Keratinocyte (primary cell): ENCODE measurements around the gene TRIP13. TPM values are rescaled to one million over a fixed set of nuclear protein-coding genes. Genes with fewer than 3 reads are reported as not detected.
A peak's percentile ranks its signal among the peaks of the same experiment; 100 is the strongest.
"Not testable (repeated sequence)": the region's sequence is repeated elsewhere in the genome, so short reads cannot be mapped to it uniquely, and the experiment has no call there.

Experiments
- DNase-seq: peaks from one replicate; pipeline ENCODE4 v3.0.0-alpha.2; 2011; ENCODE audit warnings: low read depth, missing footprints, low spot score
- FAIRE-seq: peaks from 2 replicates; lab custom pipeline; 2011; peaks lifted over from hg19 to GRCh38; lab: Jason Lieb, UNC
- H2AFZ ChIP-seq: 2 replicates; pipeline ENCODE4 v1.6.0; 2012; ENCODE audit warnings: low read length, control low read depth, inconsistent platforms; ENCODE audit not compliant: control insufficient read depth
- H3K27ac ChIP-seq: 2 replicates; pipeline ENCODE4 v1.5.1; 2011; ENCODE audit warnings: low read length; ENCODE audit not compliant: control insufficient read depth, insufficient read depth
- H3K27me3 ChIP-seq: 3 replicates; pipeline ENCODE4 v1.6.0; 2011; ENCODE audit warnings: low read length; ENCODE audit not compliant: control insufficient read depth, insufficient read depth; ENCODE audit errors: extremely low read depth
- H3K36me3 ChIP-seq, 2 experiments: 2 replicates in 1 of 2; 3 replicates in 1 of 2; pipeline ENCODE4 v1.5.1; 2011; ENCODE audit warnings: low read length in 2 of 2, mild to moderate bottlenecking in 1 of 2; ENCODE audit not compliant: control insufficient read depth in 2 of 2, insufficient read depth in 2 of 2; ENCODE audit errors: extremely low read depth in 1 of 2
- H3K4me1 ChIP-seq: 3 replicates; pipeline ENCODE4 v1.5.1; 2011; ENCODE audit warnings: low read length; ENCODE audit not compliant: control insufficient read depth, insufficient read depth; ENCODE audit errors: extremely low read depth
- H3K4me2 ChIP-seq: 3 replicates; pipeline ENCODE4 v1.6.0; 2011; ENCODE audit warnings: low read depth, low read length; ENCODE audit not compliant: control insufficient read depth, insufficient read depth; ENCODE audit errors: extremely low read depth
- H3K4me3 ChIP-seq, 3 experiments: fragments of 200-600 bp in 1 of 3; sonication (generic) in 1 of 3; 2 replicates in 2 of 3; 3 replicates in 1 of 3; pipeline ENCODE4 v1.5.1; 2011 to 2016; ENCODE audit warnings: low read length in 3 of 3, mild to moderate bottlenecking in 3 of 3, control low read depth in 2 of 3, inconsistent platforms in 1 of 3, low read depth in 1 of 3, mixed read lengths in 1 of 3, mixed run types in 1 of 3, moderate library complexity in 1 of 3; ENCODE audit not compliant: control insufficient read depth in 2 of 3, insufficient read depth in 2 of 3; ENCODE audit errors: extremely low read depth in 1 of 3
- H3K79me2 ChIP-seq: 2 replicates; pipeline ENCODE4 v1.6.0; 2012; ENCODE audit warnings: low read length; ENCODE audit not compliant: control insufficient read depth, insufficient read depth
- H3K9ac ChIP-seq: 3 replicates; pipeline ENCODE4 v1.6.0; 2011; ENCODE audit warnings: low read length; ENCODE audit not compliant: control insufficient read depth, insufficient read depth; ENCODE audit errors: extremely low read depth
- H3K9me1 ChIP-seq: 3 replicates; pipeline ENCODE4 v1.6.0; 2011; ENCODE audit warnings: low read length; ENCODE audit not compliant: control insufficient read depth, insufficient read depth; ENCODE audit errors: extremely low read depth
- H3K9me3 ChIP-seq: 2 replicates; pipeline ENCODE4 v1.5.1; 2012; ENCODE audit warnings: low read depth, low read length; ENCODE audit not compliant: control insufficient read depth
- H4K20me1 ChIP-seq: 3 replicates; pipeline ENCODE4 v1.6.0; 2011; ENCODE audit warnings: low read length; ENCODE audit not compliant: control insufficient read depth, insufficient read depth; ENCODE audit errors: extremely low read depth
- dilution Hi-C: fragments of 300-500 bp; cut with MboI; formaldehyde crosslinking; loops from one replicate; pipeline ENCODE4 v1.7.0; 2020; ENCODE audit warnings: low sequenced_read_pairs; ENCODE audit not compliant: extremely low pct_ligation_motif_present
- polyA plus RNA-seq, 5 experiments: library from polyadenylated mRNA; depleted of rRNA in 3 of 5; stranded (reverse) in 3 of 5; stranded (forward) in 1 of 5; unstranded in 1 of 5; fragments of >200 nt; gene quantifications; 1 replicate in 1 of 5; 2 replicates in 3 of 5; 3 replicates in 1 of 5; pipeline versions ENCODE4 v1.2.1 to v1.2.3, GENCODE V29; 2011 to 2012; ENCODE audit warnings: missing spikeins in 2 of 5, low read depth in 1 of 5, low replicate concordance in 1 of 5

Gene TRIP13
- polyA plus RNA-seq, 1 donor (not counting 4 experiments of a cell fraction or from before 2014, with no cell fraction given), result 37.8 TPM

DNA sequence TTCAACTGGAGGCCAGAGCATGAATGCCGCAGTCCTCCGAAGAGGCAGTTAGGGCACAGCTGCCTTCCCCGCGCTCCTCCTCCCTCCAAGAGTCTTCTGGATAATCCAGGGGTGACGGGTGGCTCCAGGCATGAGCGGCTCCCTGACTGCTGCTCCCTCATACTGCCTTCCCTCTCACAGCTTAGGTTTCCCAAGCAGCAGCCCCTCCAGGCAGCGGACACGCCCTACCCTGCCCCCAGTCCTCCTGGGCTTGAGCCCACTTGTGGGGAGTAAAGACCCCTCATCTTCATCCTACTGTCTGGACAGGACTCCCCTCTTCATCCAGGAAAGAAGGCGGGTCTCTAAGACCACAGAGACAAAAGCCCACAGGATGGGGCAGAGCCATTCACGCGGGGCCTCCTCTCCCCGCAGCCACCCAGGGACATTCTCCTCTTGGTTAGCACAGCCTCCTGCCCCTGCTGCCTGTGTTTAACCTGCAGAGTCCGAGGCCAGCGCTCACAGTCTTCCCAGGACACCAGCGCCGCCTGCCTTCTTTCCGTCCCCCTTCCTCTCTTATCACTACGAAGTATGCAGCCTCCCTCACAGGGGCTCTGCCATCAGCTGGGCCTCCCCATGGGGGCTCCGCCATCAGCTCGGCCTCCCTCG is 47.5 kb upstream of the TRIP13 start:
- H3K79me2 ChIP-seq, H3K9me3 ChIP-seq, H3K27ac ChIP-seq, H4K20me1 ChIP-seq, H2AFZ ChIP-seq, H3K9ac ChIP-seq, H3K4me3 ChIP-seq, H3K4me1 ChIP-seq, H3K36me3 ChIP-seq, dilution Hi-C loops, H3K9me1 ChIP-seq, FAIRE-seq, DNase-seq, H3K4me2 ChIP-seq: not testable (repeated sequence)
- peaks cover 12% of the 10 kb centered on the region for H3K27me3 ChIP-seq

DNA sequence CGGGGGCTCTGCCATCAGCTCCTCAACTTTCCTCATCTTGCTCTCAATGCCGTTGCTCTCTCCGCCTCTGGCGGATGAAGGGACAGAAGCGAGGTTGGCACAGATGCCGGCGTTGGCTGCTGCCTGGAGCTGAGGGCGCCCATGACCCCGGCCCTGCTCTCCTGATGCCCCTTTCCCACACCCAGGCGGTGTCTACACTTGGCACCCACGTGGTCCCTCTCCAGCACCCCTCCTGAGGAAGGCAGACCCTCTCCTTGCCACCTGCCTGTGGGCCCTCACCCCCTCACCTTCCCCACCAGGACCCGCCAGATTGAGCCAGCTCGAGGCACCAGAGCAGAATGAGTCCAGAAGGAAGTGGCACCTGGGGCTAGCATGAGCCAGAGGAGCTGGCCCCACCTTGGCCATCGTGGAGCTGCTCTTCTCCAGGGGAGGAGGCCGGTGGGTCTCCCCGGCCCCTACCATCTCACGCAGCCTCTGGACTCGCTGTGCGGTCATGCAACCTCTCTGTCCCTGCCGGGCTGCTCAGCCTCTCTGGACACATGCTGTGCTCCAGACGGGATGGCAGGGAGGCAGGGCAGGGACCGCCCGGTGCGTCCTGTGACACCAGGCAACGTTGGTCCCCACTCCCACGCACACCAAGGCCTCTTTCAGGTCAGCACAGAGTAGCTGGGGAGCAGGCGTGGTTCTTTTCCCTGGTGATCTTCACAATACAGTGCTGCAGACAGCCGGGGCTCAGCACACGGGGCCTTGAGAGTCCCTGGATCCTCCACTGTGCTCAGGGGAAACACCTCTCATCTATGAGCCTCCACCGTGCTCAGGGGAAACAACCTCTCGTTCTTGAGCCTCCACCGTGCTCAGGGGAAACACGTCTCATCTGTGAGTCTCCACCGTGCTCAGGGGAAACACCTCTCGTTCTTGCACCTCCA is 46.7 kb upstream of the TRIP13 start:
- H3K4me3 ChIP-seq, H3K4me1 ChIP-seq, DNase-seq, H3K79me2 ChIP-seq, H3K4me2 ChIP-seq, H4K20me1 ChIP-seq, H3K27ac ChIP-seq, H3K36me3 ChIP-seq, dilution Hi-C loops, H2AFZ ChIP-seq, FAIRE-seq, H3K9me1 ChIP-seq, H3K9ac ChIP-seq, H3K9me3 ChIP-seq: not testable (repeated sequence)
- H3K27me3 ChIP-seq, result peaks cover 20% of the 10 kb centered on the region

DNA sequence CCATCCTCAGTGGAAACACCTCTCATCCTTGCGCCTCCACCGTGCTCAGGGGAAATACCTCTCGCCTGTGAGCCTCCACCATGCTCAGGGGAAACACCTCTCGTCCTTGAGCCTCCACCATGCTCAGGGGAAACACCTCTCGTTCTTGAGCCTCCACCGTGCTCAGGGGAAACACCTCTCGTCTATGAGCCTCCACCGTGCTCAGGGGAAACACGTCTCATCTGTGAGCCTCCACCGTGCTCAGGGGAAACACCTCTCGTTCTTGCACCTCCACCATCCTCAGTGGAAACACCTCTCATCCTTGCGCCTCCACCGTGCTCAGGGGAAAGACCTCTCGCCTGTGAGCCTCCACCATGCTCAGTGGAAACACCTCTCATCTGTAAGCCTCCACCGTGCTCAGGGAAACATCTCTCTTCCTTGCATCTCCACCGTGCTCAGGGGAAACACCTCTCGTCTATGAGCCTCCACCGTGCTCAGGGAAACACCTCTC is 46.0 kb upstream of the TRIP13 start:
- H3K9me1 ChIP-seq, dilution Hi-C loops, H3K79me2 ChIP-seq, H3K9me3 ChIP-seq, H3K36me3 ChIP-seq, H3K27ac ChIP-seq, H3K9ac ChIP-seq, H3K4me3 ChIP-seq, H3K4me2 ChIP-seq, H4K20me1 ChIP-seq, H3K4me1 ChIP-seq, DNase-seq, H2AFZ ChIP-seq: not testable (repeated sequence)
- FAIRE-seq, result peak; percentile 64
- H3K27me3 ChIP-seq, result peaks cover 27% of the 10 kb centered on the region

DNA sequence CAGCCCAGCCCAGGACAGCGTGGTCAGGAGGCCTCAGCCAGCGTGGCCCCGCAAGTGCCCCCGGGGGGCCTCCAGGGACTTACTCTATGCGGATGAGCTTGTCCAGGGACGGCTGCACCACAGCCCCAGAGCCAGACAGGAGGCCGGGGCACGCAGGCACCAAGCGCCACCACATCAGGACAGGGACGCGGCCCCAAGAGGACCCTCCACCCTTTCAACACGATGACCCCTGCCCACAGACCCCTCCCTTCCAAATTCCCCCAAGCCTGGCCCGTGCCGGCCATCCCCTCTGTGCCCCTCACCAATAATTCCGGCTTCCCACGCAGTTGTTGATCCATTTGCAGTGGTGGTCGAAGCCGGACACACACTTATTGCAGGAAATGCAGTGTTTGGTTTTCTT is 45.5 kb upstream of the TRIP13 start:
- DNase-seq, H3K36me3 ChIP-seq, H3K9me3 ChIP-seq, H3K27ac ChIP-seq, FAIRE-seq, H3K9me1 ChIP-seq, H2AFZ ChIP-seq, dilution Hi-C loops, H3K4me3 ChIP-seq, H3K9ac ChIP-seq, H4K20me1 ChIP-seq, H3K4me1 ChIP-seq, H3K4me2 ChIP-seq, H3K79me2 ChIP-seq: not testable (repeated sequence)
- peaks cover 31% of the 10 kb centered on the region for H3K27me3 ChIP-seq
